HG03558 (cell line): Measurements from ENCODE around the gene SPAM1.
"Not testable (repeated sequence)": the region's sequence is repeated elsewhere in the genome, so short reads cannot be mapped to it uniquely, and the experiment has no call there.

Source experiments
- ATAC-seq: cut with Tn5 transposase; IDR thresholded peaks from one replicate; pipeline ENCODE4 v1.9.1; 2021; ENCODE audit warnings: moderate number of reproducible peaks; ENCODE audit not compliant: unreplicated experiment; ENCODE audit errors: extremely low read depth

Gene SPAM1

GRCh38 chr7:123924941-123925340 lies at the start of gene SPAM1:
Gene SPAM1, plus strand, starts transcription at chr7:123925241. Its CDS starts 28,330 bp downstream, at chr7:123953571.
- ATAC-seq, result no peak

- no peak for ATAC-seq
These were observed 48.3 kb upstream of the SPAM1 start for GRCh38 chr7:123876557-123877256.

- no peak for ATAC-seq
These were observed 45.4 kb upstream of the SPAM1 start for GRCh38 chr7:123879628-123880027.

GRCh38 chr7:123881300-123881699 lies 43.7 kb upstream of the SPAM1 start:
- no peak for ATAC-seq

GRCh38 chr7:123883154-123883553 lies 41.9 kb upstream of the SPAM1 start:
- ATAC-seq, result no peak

GRCh38 chr7:123888192-123888591 lies 36.8 kb upstream of the SPAM1 start:
- ATAC-seq, result no peak

- ATAC-seq, result not testable (repeated sequence)
These were observed 30.3 kb upstream of the SPAM1 start for GRCh38 chr7:123894753-123895152.

- no peak for ATAC-seq
These were observed 23.9 kb upstream of the SPAM1 start for GRCh38 chr7:123901101-123901500.

- no peak for ATAC-seq
These were observed 19.3 kb upstream of the SPAM1 start for GRCh38 chr7:123905714-123906113.

GRCh38 chr7:123916240-123916724 lies 8.8 kb upstream of the SPAM1 start:
- ATAC-seq, result no peak

GRCh38 chr7:123917878-123918277 lies 7.2 kb upstream of the SPAM1 start:
- no peak for ATAC-seq

- no peak for ATAC-seq
These were observed 6.7 kb upstream of the SPAM1 start for GRCh38 chr7:123918309-123918708.

GRCh38 chr7:123923599-123923998 lies 1.4 kb upstream of the SPAM1 start:
- ATAC-seq, result no peak

- no peak for ATAC-seq
These were observed 4.1 kb downstream of the SPAM1 start for GRCh38 chr7:123929107-123929506.

- no peak for ATAC-seq
These were observed 4.6 kb downstream of the SPAM1 start for GRCh38 chr7:123929655-123930054.

- ATAC-seq, result no peak
These were observed 10.7 kb downstream of the SPAM1 start for GRCh38 chr7:123935436-123936381.

- no peak for ATAC-seq
These were observed 11.3 kb downstream of the SPAM1 start for GRCh38 chr7:123936388-123936787.

GRCh38 chr7:123939784-123940183 lies 14.7 kb downstream of the SPAM1 start:
- ATAC-seq, result no peak

- ATAC-seq, result no peak
These were observed 16.5 kb downstream of the SPAM1 start for GRCh38 chr7:123941391-123942180.

- no peak for ATAC-seq
These were observed 19.4 kb downstream of the SPAM1 start for GRCh38 chr7:123944395-123944794.
